Measurements from ENCODE around the gene GXYLT2. TPM values are rescaled to one million over a fixed set of nuclear protein-coding genes. Genes with fewer than 3 reads are reported as not detected.

GXYLT2 gene
- total and polyA plus RNA-seq, 2 of the 13 experiments (the other 11 are each of a cell fraction or from before 2014, with no cell fraction given) = 4.3 to 6.9 TPM

DNA sequence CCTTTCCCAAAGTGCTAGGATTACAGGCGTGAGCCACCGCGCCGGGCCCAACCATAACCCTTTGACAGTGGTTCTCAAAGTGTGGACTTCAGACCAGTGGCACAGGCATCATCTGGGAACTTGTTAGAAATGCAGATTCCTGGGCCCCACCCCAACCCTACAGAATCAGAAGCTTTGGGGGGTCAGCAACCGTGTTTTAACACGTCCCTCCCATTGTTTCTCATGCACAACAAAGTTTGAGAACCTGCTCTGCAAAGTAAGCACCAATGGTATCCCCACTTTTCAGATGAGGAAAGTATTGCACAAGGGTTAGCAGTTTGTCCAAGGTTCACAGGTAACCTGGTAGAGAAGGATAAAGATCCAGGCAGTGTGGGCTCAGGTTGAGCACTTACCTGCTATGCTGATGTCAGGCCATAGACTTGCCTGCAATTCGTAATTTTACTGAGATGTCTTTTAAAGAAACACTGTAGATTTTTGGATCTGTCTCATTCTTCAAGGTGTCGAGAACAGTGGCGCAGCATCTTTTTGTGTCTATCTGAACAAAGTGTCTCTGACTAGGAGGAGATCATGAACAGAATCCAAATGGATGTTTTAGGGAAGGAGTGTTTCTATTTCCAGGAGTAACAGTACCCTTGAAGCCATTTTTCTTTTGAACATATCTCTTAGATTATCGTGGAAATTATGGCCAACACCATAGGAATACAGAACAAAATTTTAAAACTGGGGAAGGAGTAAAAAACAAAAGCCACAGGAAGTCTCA, 2.5 kb downstream of the GXYLT2 start (continued):
- TF ChIP-seq HNF4G (IDR thresholded peaks at IDR 0.05; ENCODE audit: borderline replicate concordance, low read depth, low read length) = 0 out of 2 replicates have a peak, but pooled peaks have one; percentile 31
- TF ChIP-seq HNF4G (CRISPR knock-in tag; IDR thresholded peaks at IDR 0.05; ENCODE audit: borderline replicate concordance, low read depth) = no peak
- no peak for TF ChIP-seq NBN (conservative IDR thresholded peaks at IDR 0.05)
- no peak for TF ChIP-seq SOX5 (CRISPR knock-in tag; IDR thresholded peaks at IDR 0.05; ENCODE audit: borderline replicate concordance)
- TF ChIP-seq, protein P1, sequence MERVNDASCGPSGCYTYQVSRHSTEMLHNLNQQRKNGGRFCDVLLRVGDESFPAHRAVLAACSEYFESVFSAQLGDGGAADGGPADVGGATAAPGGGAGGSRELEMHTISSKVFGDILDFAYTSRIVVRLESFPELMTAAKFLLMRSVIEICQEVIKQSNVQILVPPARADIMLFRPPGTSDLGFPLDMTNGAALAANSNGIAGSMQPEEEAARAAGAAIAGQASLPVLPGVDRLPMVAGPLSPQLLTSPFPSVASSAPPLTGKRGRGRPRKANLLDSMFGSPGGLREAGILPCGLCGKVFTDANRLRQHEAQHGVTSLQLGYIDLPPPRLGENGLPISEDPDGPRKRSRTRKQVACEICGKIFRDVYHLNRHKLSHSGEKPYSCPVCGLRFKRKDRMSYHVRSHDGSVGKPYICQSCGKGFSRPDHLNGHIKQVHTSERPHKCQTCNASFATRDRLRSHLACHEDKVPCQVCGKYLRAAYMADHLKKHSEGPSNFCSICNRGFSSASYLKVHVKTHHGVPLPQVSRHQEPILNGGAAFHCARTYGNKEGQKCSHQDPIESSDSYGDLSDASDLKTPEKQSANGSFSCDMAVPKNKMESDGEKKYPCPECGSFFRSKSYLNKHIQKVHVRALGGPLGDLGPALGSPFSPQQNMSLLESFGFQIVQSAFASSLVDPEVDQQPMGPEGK (CRISPR knock-in tag; IDR thresholded peaks at IDR 0.05) = no peak
- TF ChIP-seq YY1 (IDR thresholded peaks at IDR 0.05; ENCODE audit: insufficient read depth, insufficient replicate concordance, low read depth, low read length) = no peak
- peak; percentile 93 for TF ChIP-seq ZNF629 (CRISPR knock-in tag; conservative IDR thresholded peaks at IDR 0.05)
- TF ChIP-seq, protein P2, sequence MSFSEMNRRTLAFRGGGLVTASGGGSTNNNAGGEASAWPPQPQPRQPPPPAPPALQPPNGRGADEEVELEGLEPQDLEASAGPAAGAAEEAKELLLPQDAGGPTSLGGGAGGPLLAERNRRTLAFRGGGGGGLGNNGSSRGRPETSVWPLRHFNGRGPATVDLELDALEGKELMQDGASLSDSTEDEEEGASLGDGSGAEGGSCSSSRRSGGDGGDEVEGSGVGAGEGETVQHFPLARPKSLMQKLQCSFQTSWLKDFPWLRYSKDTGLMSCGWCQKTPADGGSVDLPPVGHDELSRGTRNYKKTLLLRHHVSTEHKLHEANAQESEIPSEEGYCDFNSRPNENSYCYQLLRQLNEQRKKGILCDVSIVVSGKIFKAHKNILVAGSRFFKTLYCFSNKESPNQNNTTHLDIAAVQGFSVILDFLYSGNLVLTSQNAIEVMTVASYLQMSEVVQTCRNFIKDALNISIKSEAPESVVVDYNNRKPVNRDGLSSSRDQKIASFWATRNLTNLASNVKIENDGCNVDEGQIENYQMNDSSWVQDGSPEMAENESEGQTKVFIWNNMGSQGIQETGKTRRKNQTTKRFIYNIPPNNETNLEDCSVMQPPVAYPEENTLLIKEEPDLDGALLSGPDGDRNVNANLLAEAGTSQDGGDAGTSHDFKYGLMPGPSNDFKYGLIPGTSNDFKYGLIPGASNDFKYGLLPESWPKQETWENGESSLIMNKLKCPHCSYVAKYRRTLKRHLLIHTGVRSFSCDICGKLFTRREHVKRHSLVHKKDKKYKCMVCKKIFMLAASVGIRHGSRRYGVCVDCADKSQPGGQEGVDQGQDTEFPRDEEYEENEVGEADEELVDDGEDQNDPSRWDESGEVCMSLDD (CRISPR knock-in tag; IDR thresholded peaks at IDR 0.05; ENCODE audit: borderline replicate concordance) = no peak
- no peak for TF ChIP-seq ZNF33B (CRISPR knock-in tag; IDR thresholded peaks at IDR 0.05)
- TF ChIP-seq SNAI1 (CRISPR knock-in tag; IDR thresholded peaks at IDR 0.05; ENCODE audit: borderline replicate concordance) = no peak
- no peak for TF ChIP-seq MTF2 (CRISPR knock-in tag; IDR thresholded peaks at IDR 0.05; ENCODE audit: borderline replicate concordance)
- no peak for TF ChIP-seq ZNF138 (CRISPR knock-in tag; IDR thresholded peaks at IDR 0.05; ENCODE audit: low read depth)
- TF ChIP-seq, protein P3, sequence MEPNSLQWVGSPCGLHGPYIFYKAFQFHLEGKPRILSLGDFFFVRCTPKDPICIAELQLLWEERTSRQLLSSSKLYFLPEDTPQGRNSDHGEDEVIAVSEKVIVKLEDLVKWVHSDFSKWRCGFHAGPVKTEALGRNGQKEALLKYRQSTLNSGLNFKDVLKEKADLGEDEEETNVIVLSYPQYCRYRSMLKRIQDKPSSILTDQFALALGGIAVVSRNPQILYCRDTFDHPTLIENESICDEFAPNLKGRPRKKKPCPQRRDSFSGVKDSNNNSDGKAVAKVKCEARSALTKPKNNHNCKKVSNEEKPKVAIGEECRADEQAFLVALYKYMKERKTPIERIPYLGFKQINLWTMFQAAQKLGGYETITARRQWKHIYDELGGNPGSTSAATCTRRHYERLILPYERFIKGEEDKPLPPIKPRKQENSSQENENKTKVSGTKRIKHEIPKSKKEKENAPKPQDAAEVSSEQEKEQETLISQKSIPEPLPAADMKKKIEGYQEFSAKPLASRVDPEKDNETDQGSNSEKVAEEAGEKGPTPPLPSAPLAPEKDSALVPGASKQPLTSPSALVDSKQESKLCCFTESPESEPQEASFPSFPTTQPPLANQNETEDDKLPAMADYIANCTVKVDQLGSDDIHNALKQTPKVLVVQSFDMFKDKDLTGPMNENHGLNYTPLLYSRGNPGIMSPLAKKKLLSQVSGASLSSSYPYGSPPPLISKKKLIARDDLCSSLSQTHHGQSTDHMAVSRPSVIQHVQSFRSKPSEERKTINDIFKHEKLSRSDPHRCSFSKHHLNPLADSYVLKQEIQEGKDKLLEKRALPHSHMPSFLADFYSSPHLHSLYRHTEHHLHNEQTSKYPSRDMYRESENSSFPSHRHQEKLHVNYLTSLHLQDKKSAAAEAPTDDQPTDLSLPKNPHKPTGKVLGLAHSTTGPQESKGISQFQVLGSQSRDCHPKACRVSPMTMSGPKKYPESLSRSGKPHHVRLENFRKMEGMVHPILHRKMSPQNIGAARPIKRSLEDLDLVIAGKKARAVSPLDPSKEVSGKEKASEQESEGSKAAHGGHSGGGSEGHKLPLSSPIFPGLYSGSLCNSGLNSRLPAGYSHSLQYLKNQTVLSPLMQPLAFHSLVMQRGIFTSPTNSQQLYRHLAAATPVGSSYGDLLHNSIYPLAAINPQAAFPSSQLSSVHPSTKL (CRISPR knock-in tag; IDR thresholded peaks at IDR 0.05) = no peak
- TF ChIP-seq, protein P4, sequence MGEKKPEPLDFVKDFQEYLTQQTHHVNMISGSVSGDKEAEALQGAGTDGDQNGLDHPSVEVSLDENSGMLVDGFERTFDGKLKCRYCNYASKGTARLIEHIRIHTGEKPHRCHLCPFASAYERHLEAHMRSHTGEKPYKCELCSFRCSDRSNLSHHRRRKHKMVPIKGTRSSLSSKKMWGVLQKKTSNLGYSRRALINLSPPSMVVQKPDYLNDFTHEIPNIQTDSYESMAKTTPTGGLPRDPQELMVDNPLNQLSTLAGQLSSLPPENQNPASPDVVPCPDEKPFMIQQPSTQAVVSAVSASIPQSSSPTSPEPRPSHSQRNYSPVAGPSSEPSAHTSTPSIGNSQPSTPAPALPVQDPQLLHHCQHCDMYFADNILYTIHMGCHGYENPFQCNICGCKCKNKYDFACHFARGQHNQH (CRISPR knock-in tag; IDR thresholded peaks at IDR 0.05) = no peak
- no peak for TF ChIP-seq PPARG (CRISPR knock-in tag; conservative IDR thresholded peaks at IDR 0.05)
- TF ChIP-seq ZNF782 (CRISPR knock-in tag; IDR thresholded peaks at IDR 0.05; ENCODE audit: borderline replicate concordance) = no peak
- no peak for TF ChIP-seq REXO4 (CRISPR knock-in tag; IDR thresholded peaks at IDR 0.05; ENCODE audit: borderline replicate concordance)
- TF ChIP-seq ZNF724P (CRISPR knock-in tag; IDR thresholded peaks at IDR 0.05; ENCODE audit: borderline replicate concordance) = no peak
- TF ChIP-seq, protein P5, sequence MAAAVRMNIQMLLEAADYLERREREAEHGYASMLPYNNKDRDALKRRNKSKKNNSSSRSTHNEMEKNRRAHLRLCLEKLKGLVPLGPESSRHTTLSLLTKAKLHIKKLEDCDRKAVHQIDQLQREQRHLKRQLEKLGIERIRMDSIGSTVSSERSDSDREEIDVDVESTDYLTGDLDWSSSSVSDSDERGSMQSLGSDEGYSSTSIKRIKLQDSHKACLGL (CRISPR knock-in tag; IDR thresholded peaks at IDR 0.05) = no peak

All from HepG2 (cell line).